Posterior cingulate gyrus (tissue), 11 donors: ENCODE measurements around the gene NIP7.
"Not testable (repeated sequence)": the region's sequence is repeated elsewhere in the genome, so short reads cannot be mapped to it uniquely, and the experiment has no call there.

ENCODE experiments used
- DNase-seq, 10 donors: peaks; one replicate each; pipeline versions ENCODE4 v3.0.0 to v3.0.0-alpha.2; 2020 to 2021; ENCODE audit warnings: mixed read lengths in 3 of 10
- intact Hi-C: fragments of 100-400 bp; cut with DNase I; formaldehyde crosslinking; loops from one replicate; pipeline ENCODE4 v1.15.1; 2023

NIP7 gene

GRCh38 chr16:69339289-69340094, at the start of gene NIP7, which contains the start of gene COG8:
Gene NIP7, plus strand, starts transcription at chr16:69339772. Its CDS starts 58 bp downstream, at chr16:69339830.
Gene COG8, minus strand, starts transcription at chr16:69339564. Its CDS starts 12 bp downstream, at chr16:69339552.
- peak; percentile 92 to 99 (median 96) for DNase-seq
- intact Hi-C loops, result loop anchor here (1.0 kb wide), 3 partner anchors 9 to 46 kb away; partner anchors contain the start of genes PDF and VPS4A

GRCh38 chr16:69291657-69292056, 47.9 kb upstream of the NIP7 start:
- intact Hi-C loops, DNase-seq: not testable (repeated sequence)

- intact Hi-C loops, result no loop called here
- DNase-seq, result no peak
These were observed 46.2 kb upstream of the NIP7 start for GRCh38 chr16:69293401-69293800.

GRCh38 chr16:69294051-69294450, 45.5 kb upstream of the NIP7 start:
- intact Hi-C loops, result no loop called here
- no peak for DNase-seq

GRCh38 chr16:69296771-69297170, 42.8 kb upstream of the NIP7 start:
- intact Hi-C loops, DNase-seq: not testable (repeated sequence)

- intact Hi-C loops, result no loop called here
- DNase-seq, result no peak
These were observed 41.3 kb upstream of the NIP7 start for GRCh38 chr16:69298261-69298660.

- intact Hi-C loops, result no loop called here
- DNase-seq, result no peak
These were observed 38.4 kb upstream of the NIP7 start for GRCh38 chr16:69301187-69301586.

GRCh38 chr16:69301861-69302260, 37.7 kb upstream of the NIP7 start:
- DNase-seq, result peak in 1 of 10 donors; percentile 44

GRCh38 chr16:69302301-69302700, 37.3 kb upstream of the NIP7 start:
- intact Hi-C loops, result no loop called here

More at GRCh38 chr16:69301861-69302260, 37.7 kb upstream of the NIP7 start:
- intact Hi-C loops, result no loop called here

GRCh38 chr16:69306031-69306430, 33.5 kb upstream of the NIP7 start:
- DNase-seq, result no peak
- intact Hi-C loops, result no loop called here

More at GRCh38 chr16:69302301-69302700, 37.3 kb upstream of the NIP7 start:
- no peak for DNase-seq

GRCh38 chr16:69307091-69307490, 32.5 kb upstream of the NIP7 start:
- intact Hi-C loops, result no loop called here

GRCh38 chr16:69307856-69308255, 31.7 kb upstream of the NIP7 start:
- intact Hi-C loops, result no loop called here
- no peak for DNase-seq

More at GRCh38 chr16:69307091-69307490, 32.5 kb upstream of the NIP7 start:
- DNase-seq, result no peak

GRCh38 chr16:69309316-69309715, 30.3 kb upstream of the NIP7 start:
- intact Hi-C loops, result no loop called here
- DNase-seq, result peak in 7 of 10 donors; percentile 24 to 90 (median 38)

- intact Hi-C loops, result loop anchor here (1.0 kb wide), 1 partner anchor 28 kb away; the partner anchor contains the start of genes COG8 and NIP7
- DNase-seq, result peak; percentile 92 to 99 (median 96)
These were observed 28.7 kb upstream of the NIP7 start, which contains the start of gene VPS4A for GRCh38 chr16:69310653-69311532. Gene VPS4A, plus strand, starts transcription at chr16:69311350. Its CDS starts 162 bp downstream, at chr16:69311512.

GRCh38 chr16:69311533-69312387, 27.8 kb upstream of the NIP7 start:
- intact Hi-C loops, result loop anchor here (1.0 kb wide), 1 partner anchor 28 kb away; the partner anchor contains the start of genes COG8 and NIP7
- DNase-seq, result peak in 3 of 10 donors; percentile 77 to 88 (median 86)

- DNase-seq, result peak in 1 of 10 donors; percentile 16
- intact Hi-C loops, result no loop called here
These were observed 26.1 kb upstream of the NIP7 start for GRCh38 chr16:69313469-69313868.

- intact Hi-C loops, result no loop called here
- peak in 2 of 10 donors; percentile 59 to 63 for DNase-seq
These were observed 25.0 kb upstream of the NIP7 start for GRCh38 chr16:69314534-69314933.

- DNase-seq, result peak in 2 of 10 donors; percentile 63 to 80
These were observed 23.9 kb upstream of the NIP7 start for GRCh38 chr16:69315486-69316311.

GRCh38 chr16:69316595-69317034, 23.0 kb upstream of the NIP7 start:
- intact Hi-C loops, result no loop called here
- DNase-seq, result peak in 1 of 10 donors; percentile 73

More at GRCh38 chr16:69315486-69316311, 23.9 kb upstream of the NIP7 start:
- intact Hi-C loops, result no loop called here
